ENCODE results near the gene NEK10. TPM values are rescaled to one million over a fixed set of nuclear protein-coding genes. Genes with fewer than 3 reads are reported as not detected.

NEK10 gene
- total RNA-seq, 1 experiment from 2014 or later = 1.2 TPM

DNA sequence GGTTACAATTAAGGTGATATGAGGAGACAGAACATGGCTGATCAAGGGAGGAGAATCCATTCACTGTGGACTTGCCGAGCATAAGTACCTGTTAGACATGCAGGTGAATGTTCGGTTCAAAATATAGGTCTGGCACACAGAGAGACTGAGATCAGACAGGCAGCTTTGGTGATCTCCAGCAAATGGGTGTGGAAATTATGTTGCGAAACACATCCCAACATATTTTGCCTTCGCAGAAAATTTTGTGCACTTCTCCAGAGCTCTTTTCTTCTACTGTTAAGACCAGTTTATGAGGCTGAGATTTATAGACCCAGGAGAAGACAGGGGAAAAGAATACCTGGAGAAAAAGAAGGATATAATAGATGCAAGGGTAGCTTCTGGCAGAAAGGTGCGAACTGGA lies 183.2 kb downstream of the NEK10 start:
- no peaks in the 10 kb centered on the region for H3K9me3 ChIP-seq (ENCODE audit: control insufficient read depth in 1 of 2, insufficient read depth in 1 of 2, low read depth in 1 of 2, low read length in 2 of 2)
- no peak for TF ChIP-seq SIN3A (IDR thresholded peaks at IDR 0.05; ENCODE audit: low read depth)
- TF ChIP-seq ZFX (IDR thresholded peaks at IDR 0.05) = no peak
- no peak for TF ChIP-seq YY1 (IDR thresholded peaks at IDR 0.05; ENCODE audit: extremely low read depth, insufficient replicate concordance, low read depth, low read length)
- TF ChIP-seq POLR2AphosphoS5 (IDR thresholded peaks at IDR 0.05; ENCODE audit: low read depth, low read length) = no peak
- TF ChIP-seq ZBTB33 (IDR thresholded peaks at IDR 0.05; ENCODE audit: extremely low read depth, insufficient replicate concordance, low read length) = no peak
- no peak for TF ChIP-seq EZH2 (IDR thresholded peaks at IDR 0.05)
- TF ChIP-seq TCF7L2 (IDR thresholded peaks at IDR 0.05; ENCODE audit: borderline replicate concordance, extremely low read depth, insufficient read depth, insufficient read length) = no peak
- no peak for TF ChIP-seq SRF (IDR thresholded peaks at IDR 0.05; ENCODE audit: low read depth)
- TF ChIP-seq, protein P1, sequence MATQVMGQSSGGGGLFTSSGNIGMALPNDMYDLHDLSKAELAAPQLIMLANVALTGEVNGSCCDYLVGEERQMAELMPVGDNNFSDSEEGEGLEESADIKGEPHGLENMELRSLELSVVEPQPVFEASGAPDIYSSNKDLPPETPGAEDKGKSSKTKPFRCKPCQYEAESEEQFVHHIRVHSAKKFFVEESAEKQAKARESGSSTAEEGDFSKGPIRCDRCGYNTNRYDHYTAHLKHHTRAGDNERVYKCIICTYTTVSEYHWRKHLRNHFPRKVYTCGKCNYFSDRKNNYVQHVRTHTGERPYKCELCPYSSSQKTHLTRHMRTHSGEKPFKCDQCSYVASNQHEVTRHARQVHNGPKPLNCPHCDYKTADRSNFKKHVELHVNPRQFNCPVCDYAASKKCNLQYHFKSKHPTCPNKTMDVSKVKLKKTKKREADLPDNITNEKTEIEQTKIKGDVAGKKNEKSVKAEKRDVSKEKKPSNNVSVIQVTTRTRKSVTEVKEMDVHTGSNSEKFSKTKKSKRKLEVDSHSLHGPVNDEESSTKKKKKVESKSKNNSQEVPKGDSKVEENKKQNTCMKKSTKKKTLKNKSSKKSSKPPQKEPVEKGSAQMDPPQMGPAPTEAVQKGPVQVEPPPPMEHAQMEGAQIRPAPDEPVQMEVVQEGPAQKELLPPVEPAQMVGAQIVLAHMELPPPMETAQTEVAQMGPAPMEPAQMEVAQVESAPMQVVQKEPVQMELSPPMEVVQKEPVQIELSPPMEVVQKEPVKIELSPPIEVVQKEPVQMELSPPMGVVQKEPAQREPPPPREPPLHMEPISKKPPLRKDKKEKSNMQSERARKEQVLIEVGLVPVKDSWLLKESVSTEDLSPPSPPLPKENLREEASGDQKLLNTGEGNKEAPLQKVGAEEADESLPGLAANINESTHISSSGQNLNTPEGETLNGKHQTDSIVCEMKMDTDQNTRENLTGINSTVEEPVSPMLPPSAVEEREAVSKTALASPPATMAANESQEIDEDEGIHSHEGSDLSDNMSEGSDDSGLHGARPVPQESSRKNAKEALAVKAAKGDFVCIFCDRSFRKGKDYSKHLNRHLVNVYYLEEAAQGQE (IDR thresholded peaks at IDR 0.05; ENCODE audit: low read depth) = no peak
- TF ChIP-seq CEBPB (IDR thresholded peaks at IDR 0.05; ENCODE audit: low read depth) = no peak
- no peak for TF ChIP-seq JUND (IDR thresholded peaks at IDR 0.05)
- POLR2A ChIA-PET = no interaction called here
- no peaks in the 10 kb centered on the region for H3K4me1 ChIP-seq (ENCODE audit: control insufficient read depth in 1 of 2, insufficient read depth in 2 of 2, low read length in 2 of 2)
- RAD21 ChIA-PET (ENCODE audit: low non-redundant PET in 1 of 2, low total read pairs in 2 of 2, uncharacterized antibody in 2 of 2, unreplicated experiment in 2 of 2) = no interaction called here
- H4K20me1 ChIP-seq (ENCODE audit: insufficient read depth) = no peaks in the 10 kb centered on the region
- no peaks in the 10 kb centered on the region for H3K79me2 ChIP-seq (ENCODE audit: insufficient read depth, low read length)
- ATAC-seq = no peak
- H3K4me3 ChIP-seq (replicated peaks in 1 of 2; ENCODE audit: low read depth in 1 of 2, low read length in 2 of 2) = no peak overlapping the region
- no peak overlapping the region for H3K9ac ChIP-seq (ENCODE audit: low read length)
- no peaks in the 10 kb centered on the region for H3K36me3 ChIP-seq (ENCODE audit: control insufficient read depth in 1 of 2, insufficient read depth in 2 of 2, low read length in 2 of 2)
- no peak overlapping the region for H2AFZ ChIP-seq (ENCODE audit: low read depth, low read length, poor library complexity, severe bottlenecking)
- CTCF ChIA-PET = no interaction called here
- no peak overlapping the region for H3K27ac ChIP-seq (ENCODE audit: low read depth, low read length)
- H3K27me3 ChIP-seq (ENCODE audit: insufficient read depth, low read length) = no peaks in the 10 kb centered on the region
- H3K9me2 ChIP-seq (ENCODE audit: insufficient read depth) = no peaks in the 10 kb centered on the region
- no TSS peak for BruUV-seq (replicated peaks)
- DNase-seq (ENCODE audit: low read depth, low spot score) = no peak
- H3K4me2 ChIP-seq (ENCODE audit: low read length) = no peak overlapping the region
- intact Hi-C loops (cut with micrococcal nuclease) = no loop called here
